Muscle of leg (tissue), 11 donors: ENCODE measurements around the gene HACD1. TPM values are rescaled to one million over a fixed set of nuclear protein-coding genes. Genes with fewer than 3 reads are reported as not detected.
"Not testable (repeated sequence)": the region's sequence is repeated elsewhere in the genome, so short reads cannot be mapped to it uniquely, and the experiment has no call there.

Experiments
- DNase-seq: peaks from one replicate; pipeline ENCODE4 v3.0.0; 2013
- H3K27ac ChIP-seq: one replicate; pipeline ENCODE4 v1.5.1; 2013; ENCODE audit warnings: mild to moderate bottlenecking, low read length, control low read depth
- H3K27me3 ChIP-seq: one replicate; pipeline ENCODE4 v1.6.1; 2013; ENCODE audit warnings: low read length; ENCODE audit not compliant: control insufficient read depth, insufficient read depth
- H3K36me3 ChIP-seq: one replicate; pipeline ENCODE4 v1.6.1; 2013; ENCODE audit warnings: low read length; ENCODE audit not compliant: control insufficient read depth, insufficient read depth
- H3K4me1 ChIP-seq: one replicate; pipeline ENCODE4 v1.6.1; 2013; ENCODE audit warnings: low read length; ENCODE audit not compliant: control insufficient read depth, insufficient read depth
- H3K4me3 ChIP-seq: one replicate; pipeline ENCODE4 v1.5.1; 2013; ENCODE audit warnings: low read length, control low read depth
- H3K9me3 ChIP-seq: replicated peaks from 2 replicates; pipeline ENCODE4 v1.6.1; 2013; ENCODE audit warnings: low read depth, low read length; ENCODE audit not compliant: control insufficient read depth
- WGBS: methylation state at CpG from one replicate; pipeline ENCODE4 v1.1.5; 2013; ENCODE audit warnings: missing lambda C conversion rate; ENCODE audit not compliant: insufficient coverage; 5-methylcytosine and 5-hydroxymethylcytosine counted together
- polyA plus RNA-seq, 8 donors: library from polyadenylated mRNA; unstranded; fragments of 120-200 nt; gene quantifications; one replicate each; pipeline versions ENCODE4 v1.2.1 to v1.2.3, GENCODE V29; 2013; ENCODE audit warnings: inconsistent platforms in 1 of 8, low replicate concordance in 1 of 8; ENCODE audit not compliant: insufficient read length in 8 of 8, insufficient read depth in 1 of 8
- total RNA-seq: library from RNA; stranded (reverse); fragments of 120-200 nt; gene quantifications from one replicate; pipeline ENCODE4 v1.2.4, GENCODE V29; 2013

The HACD1 gene
- total and polyA plus RNA-seq, 9 donors, result 55.4 to 132 (median 101) TPM

DNA sequence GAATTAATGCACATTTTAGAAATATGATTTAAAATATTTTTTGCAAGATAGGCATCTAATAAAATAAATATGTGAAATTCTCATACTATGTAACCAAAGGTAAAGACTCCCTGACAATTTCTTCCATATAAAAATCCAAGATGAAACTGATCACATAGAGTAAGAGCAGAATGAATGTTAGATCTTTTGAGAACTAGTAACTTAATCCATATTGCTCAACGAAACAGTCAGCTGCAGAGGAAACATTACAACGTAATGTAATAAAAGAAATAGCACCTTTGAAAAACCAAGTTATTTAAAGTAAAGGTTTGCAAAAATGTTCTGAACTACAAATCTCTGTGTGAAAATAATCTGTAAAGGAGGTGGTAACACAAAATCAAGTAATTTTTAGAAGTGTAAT, 28.8 kb downstream of the HACD1 start:
- Histone ChIP-seq H3K27ac (no peak overlapping the region), H3K9me3 (no peaks in the 10 kb centered on the region), H3K4me1 (no peaks in the 10 kb centered on the region), H3K4me3 (no peak overlapping the region), H3K36me3 (peaks cover 3% of the 10 kb centered on the region), H3K27me3 (no peaks in the 10 kb centered on the region)
- no CpG with 5 or more reads among the region's 2 CpGs for WGBS
- no peak for DNase-seq

DNA sequence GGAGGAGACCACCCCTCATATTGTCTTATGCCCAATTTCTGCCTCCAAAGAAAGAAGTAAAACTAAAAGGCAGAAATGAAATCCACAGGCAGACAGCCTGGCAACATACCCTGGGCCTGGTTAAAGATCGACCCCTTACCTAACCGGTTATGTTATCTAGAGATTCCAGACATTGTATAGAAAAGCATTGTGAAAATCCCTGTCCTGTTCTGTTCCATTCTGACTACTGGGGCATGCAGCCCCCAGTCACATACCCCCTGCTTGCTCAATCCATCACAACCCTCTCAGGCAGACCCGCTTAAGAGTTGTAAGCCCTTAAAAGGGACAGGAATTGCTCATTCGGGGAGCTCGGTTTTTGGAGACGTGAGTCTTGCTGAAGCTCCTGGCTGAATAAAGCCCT, 29.9 kb downstream of the HACD1 start:
- H3K4me3 ChIP-seq, H3K36me3 ChIP-seq, H3K9me3 ChIP-seq, H3K27ac ChIP-seq, DNase-seq, H3K27me3 ChIP-seq, H3K4me1 ChIP-seq: not testable (repeated sequence)
- WGBS, result 95% methylated on average over 3 of the region's 6 CpGs

DNA sequence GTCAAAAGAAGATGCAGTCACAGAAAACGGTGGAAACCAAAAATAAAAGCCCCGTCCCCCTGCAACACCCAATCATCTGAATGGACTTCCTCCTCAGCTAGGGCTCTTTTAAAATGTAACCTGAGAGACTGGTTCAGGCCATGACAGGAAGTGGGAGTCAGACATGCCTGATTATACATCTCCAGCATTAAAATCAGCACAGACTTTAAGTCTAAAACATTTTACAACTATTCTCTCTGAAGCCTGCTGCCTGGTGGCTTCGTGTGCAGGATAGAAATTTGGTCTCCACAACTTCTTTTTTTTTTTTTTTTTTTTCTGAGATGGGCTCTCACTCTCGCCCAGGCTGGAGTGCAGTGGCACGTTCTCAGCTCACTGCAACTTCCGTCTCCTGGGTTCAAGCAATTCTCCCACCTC, 30.3 kb downstream of the HACD1 start:
- Histone ChIP-seq H3K27me3 (no peaks in the 10 kb centered on the region), H3K4me1 (no peaks in the 10 kb centered on the region), H3K9me3 (no peaks in the 10 kb centered on the region), H3K36me3 (no peaks in the 10 kb centered on the region), H3K4me3 (no peak overlapping the region), H3K27ac (no peak overlapping the region)
- no CpG with 5 or more reads among the region's 6 CpGs for WGBS
- peak; percentile 5 for DNase-seq

DNA sequence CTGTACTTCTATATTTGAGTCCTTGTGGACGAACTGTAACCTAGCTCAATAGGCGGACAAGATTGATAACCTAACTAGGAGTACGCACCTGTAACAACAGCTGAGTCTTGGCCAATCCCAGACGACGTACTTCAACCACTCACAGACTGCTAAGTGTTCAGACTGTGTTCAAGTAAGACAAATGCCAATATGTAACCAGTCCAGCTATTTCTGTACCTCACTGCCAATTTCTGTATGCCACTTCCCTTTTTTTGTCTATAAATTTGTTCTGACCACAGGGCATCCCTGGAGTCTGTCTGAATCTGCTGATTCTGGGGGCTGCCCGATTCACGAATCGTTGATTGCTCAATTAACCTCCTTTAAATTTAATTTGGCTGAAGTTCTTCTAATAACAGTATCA, 32.2 kb downstream of the HACD1 start:
- Histone ChIP-seq H3K36me3 (no peaks in the 10 kb centered on the region), H3K27ac (no peak overlapping the region), H3K27me3 (no peaks in the 10 kb centered on the region), H3K4me1 (no peaks in the 10 kb centered on the region), H3K9me3 (no peaks in the 10 kb centered on the region), H3K4me3 (no peak overlapping the region)
- WGBS, result 66% methylated on average over 5 of the region's 8 CpGs
- DNase-seq, result no peak

DNA sequence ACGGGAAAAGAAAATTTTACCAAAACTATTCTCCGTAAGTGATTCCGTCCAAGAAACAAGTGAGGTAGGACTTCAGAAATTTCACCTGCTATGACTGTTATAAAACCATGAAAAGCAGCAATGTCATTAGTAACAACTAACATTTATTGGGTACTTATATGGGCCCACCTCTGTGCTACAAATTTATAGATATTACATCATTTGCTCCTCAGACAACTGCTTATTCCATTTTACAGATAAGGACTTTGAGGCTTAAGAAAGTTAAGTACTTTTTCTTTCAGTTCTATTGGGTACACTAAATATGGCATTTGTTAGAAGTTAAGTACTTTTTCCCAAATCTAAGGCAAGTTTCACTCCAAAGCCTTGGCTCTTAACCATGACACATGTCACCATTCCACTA, 36.3 kb downstream of the HACD1 start:
- H3K27me3 ChIP-seq, result no peaks in the 10 kb centered on the region
- H3K36me3 ChIP-seq, result no peaks in the 10 kb centered on the region
- no peaks in the 10 kb centered on the region for H3K4me1 ChIP-seq
- no CpG with 5 or more reads among the region's 3 CpGs for WGBS
- H3K4me3 ChIP-seq, result no peak overlapping the region
- no peak for DNase-seq
- H3K9me3 ChIP-seq, result no peaks in the 10 kb centered on the region
- no peak overlapping the region for H3K27ac ChIP-seq

DNA sequence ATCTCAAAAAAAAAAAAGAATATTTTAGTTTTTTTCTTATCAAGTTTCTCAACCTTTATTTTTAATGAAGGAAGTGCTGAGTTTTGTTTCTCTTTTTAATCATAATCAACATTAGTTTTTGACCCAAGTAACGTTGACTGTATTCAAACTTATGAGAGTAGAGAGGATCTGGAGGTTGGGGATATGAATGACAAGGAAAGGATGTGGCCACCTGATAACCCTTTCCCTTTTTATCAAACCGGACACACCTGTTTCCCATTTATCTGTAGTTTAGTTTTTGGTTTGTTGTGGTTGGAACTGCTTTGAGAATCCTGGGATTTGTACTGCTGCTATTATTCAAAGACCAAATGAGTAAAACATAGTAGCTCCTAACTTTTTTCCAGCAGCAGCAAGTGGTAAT, 38.6 kb downstream of the HACD1 start:
- Histone ChIP-seq H3K27ac (no peak overlapping the region), H3K4me1 (no peaks in the 10 kb centered on the region), H3K27me3 (no peaks in the 10 kb centered on the region), H3K36me3 (no peaks in the 10 kb centered on the region), H3K9me3 (no peaks in the 10 kb centered on the region), H3K4me3 (no peak overlapping the region)
- WGBS, result no CpG with 5 or more reads among the region's 2 CpGs
- peak; percentile 22 for DNase-seq

DNA sequence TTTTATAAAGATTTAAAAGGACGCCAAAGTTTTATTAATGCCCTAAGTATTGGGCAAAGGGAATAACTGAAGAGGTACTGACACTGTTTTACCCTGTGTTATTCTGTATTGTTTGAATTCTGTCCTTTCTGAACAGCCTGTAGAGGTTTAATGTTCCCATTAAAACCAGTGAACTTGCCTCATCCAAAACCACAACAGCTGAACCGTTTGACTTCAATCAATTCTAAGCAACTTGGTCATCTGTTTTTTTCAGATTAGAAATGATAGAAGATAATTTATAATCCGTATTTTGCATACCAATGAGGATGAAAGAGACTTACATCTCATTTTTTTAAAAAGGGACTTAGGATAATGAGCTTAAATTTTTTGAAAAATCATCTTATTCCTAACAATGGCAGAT, 40.4 kb downstream of the HACD1 start:
- H3K27ac ChIP-seq, result no peak overlapping the region
- H3K4me3 ChIP-seq, result no peak overlapping the region

DNA sequence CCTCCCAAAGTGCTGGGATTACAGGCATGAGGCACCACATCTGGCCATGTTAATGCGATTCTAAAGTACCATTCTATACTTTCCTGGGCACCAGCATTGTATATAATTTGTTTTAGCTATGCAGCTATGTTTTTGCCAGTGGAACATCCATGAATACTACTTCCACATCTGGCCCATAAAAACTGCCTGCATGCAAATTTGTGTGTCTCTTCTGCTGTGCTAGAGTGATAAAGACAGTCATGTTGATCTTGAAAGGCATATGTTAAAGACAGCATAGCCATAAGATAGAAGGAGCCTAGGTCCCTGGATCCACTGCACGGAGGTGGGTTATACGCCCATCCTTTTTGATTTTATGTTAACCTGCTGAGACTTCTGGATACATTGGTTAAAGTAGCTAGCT, 52.3 kb downstream of the HACD1 start:
- Histone ChIP-seq H3K36me3 (no peaks in the 10 kb centered on the region), H3K9me3 (no peaks in the 10 kb centered on the region), H3K27me3 (no peaks in the 10 kb centered on the region), H3K4me1 (peaks cover 9% of the 10 kb centered on the region), H3K4me3 (no peak overlapping the region), H3K27ac (no peak overlapping the region)
- DNase-seq, result no peak
- WGBS, result no CpG with 5 or more reads among the region's 3 CpGs

More for the DNA sequence above, 40.4 kb downstream of the HACD1 start:
- no CpG with 5 or more reads among the region's 3 CpGs for WGBS
- H3K4me1 ChIP-seq, result no peaks in the 10 kb centered on the region
- no peaks in the 10 kb centered on the region for H3K36me3 ChIP-seq
- DNase-seq, result no peak
- no peaks in the 10 kb centered on the region for H3K27me3 ChIP-seq
- no peaks in the 10 kb centered on the region for H3K9me3 ChIP-seq

DNA sequence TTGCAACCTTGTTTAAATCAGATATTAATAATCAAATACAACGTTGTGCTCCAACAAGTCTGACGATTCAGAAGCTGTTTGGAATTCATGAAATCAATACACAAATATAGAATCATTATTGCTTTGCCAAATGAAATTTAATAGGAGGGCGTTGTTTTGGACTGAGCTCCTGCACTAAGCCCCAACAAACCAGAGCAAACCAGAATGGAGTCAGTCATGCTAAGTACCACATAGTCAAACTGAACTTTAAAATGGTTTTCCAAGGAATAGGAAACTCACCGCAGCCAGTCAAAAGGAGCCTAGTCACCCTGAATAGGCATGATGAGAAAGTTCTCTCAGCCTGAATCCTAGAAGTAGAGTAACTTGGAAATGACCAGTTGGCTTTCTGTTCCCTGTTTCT, 53.7 kb downstream of the HACD1 start:
- Histone ChIP-seq H3K27ac (no peak overlapping the region), H3K27me3 (no peaks in the 10 kb centered on the region), H3K4me3 (no peak overlapping the region), H3K9me3 (no peaks in the 10 kb centered on the region), H3K4me1 (peaks cover 9% of the 10 kb centered on the region), H3K36me3 (no peaks in the 10 kb centered on the region)
- 100% methylated on average over 1 of the region's 4 CpGs for WGBS
- peak; percentile 10 for DNase-seq

DNA sequence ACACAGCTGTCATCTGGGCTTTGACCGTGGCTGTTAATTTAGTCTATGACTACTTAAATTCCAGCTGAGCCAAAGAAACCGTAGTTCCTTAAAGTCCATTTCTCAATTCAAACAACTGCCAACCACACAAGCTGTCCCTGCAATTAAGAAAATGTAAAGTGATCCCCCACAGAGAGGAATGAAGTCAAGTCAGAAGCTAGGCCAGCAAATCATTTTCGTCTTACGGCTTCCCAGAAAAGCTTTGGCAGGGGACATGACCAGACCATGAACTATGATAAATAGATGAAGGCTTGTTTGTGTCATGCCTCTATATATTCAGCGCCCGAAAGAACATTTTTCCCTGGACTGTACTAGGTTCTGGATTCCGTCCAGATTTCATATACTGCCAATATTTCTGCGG, 54.6 kb downstream of the HACD1 start:
- no peak overlapping the region for H3K27ac ChIP-seq
- 12% methylated on average over 3 of the region's 8 CpGs for WGBS
- H3K4me3 ChIP-seq, result no peak overlapping the region
- peak; percentile 87 for DNase-seq
- H3K9me3 ChIP-seq, result no peaks in the 10 kb centered on the region
- peaks cover 9% of the 10 kb centered on the region for H3K4me1 ChIP-seq
- H3K27me3 ChIP-seq, result no peaks in the 10 kb centered on the region
- no peaks in the 10 kb centered on the region for H3K36me3 ChIP-seq

DNA sequence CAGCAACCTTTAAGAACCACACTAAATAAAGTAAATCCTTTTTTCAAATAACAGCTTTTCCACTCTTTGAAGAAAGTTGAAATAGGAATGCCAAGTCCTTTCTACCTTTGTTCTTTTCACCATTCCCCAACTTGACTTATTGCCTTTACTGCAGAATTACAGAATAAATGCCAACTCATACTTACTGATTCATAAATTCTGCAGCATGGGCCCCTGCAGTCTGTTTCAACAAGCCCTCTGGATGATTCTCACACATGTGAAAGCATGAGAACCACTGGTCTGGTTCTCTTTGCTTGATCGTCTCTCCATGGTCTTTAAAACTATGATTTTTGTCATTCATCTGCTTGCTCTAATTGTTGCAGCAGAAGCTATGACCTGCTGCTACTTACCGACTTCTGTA, 56.1 kb downstream of the HACD1 start:
- no peak overlapping the region for H3K4me3 ChIP-seq
- peak; percentile 27 for DNase-seq
- H3K9me3 ChIP-seq, result no peaks in the 10 kb centered on the region
- WGBS, result 63% methylated on average over 1 of the region's 2 CpGs
- H3K27me3 ChIP-seq, result no peaks in the 10 kb centered on the region
- H3K4me1 ChIP-seq, result peaks cover 9% of the 10 kb centered on the region
- no peaks in the 10 kb centered on the region for H3K36me3 ChIP-seq
- no peak overlapping the region for H3K27ac ChIP-seq
